Measurements from ENCODE around the gene KIF14. TPM values are rescaled to one million over a fixed set of nuclear protein-coding genes. Genes with fewer than 3 reads are reported as not detected.

The KIF14 gene, protein sequence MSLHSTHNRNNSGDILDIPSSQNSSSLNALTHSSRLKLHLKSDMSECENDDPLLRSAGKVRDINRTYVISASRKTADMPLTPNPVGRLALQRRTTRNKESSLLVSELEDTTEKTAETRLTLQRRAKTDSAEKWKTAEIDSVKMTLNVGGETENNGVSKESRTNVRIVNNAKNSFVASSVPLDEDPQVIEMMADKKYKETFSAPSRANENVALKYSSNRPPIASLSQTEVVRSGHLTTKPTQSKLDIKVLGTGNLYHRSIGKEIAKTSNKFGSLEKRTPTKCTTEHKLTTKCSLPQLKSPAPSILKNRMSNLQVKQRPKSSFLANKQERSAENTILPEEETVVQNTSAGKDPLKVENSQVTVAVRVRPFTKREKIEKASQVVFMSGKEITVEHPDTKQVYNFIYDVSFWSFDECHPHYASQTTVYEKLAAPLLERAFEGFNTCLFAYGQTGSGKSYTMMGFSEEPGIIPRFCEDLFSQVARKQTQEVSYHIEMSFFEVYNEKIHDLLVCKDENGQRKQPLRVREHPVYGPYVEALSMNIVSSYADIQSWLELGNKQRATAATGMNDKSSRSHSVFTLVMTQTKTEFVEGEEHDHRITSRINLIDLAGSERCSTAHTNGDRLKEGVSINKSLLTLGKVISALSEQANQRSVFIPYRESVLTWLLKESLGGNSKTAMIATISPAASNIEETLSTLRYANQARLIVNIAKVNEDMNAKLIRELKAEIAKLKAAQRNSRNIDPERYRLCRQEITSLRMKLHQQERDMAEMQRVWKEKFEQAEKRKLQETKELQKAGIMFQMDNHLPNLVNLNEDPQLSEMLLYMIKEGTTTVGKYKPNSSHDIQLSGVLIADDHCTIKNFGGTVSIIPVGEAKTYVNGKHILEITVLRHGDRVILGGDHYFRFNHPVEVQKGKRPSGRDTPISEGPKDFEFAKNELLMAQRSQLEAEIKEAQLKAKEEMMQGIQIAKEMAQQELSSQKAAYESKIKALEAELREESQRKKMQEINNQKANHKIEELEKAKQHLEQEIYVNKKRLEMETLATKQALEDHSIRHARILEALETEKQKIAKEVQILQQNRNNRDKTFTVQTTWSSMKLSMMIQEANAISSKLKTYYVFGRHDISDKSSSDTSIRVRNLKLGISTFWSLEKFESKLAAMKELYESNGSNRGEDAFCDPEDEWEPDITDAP (N-terminal part only)
- polyA plus RNA-seq (ENCODE audit: insufficient read length in 4 of 4) = 1 to 10 TPM; 6.9 to 7.4 (median 7.1) TPM

DNA sequence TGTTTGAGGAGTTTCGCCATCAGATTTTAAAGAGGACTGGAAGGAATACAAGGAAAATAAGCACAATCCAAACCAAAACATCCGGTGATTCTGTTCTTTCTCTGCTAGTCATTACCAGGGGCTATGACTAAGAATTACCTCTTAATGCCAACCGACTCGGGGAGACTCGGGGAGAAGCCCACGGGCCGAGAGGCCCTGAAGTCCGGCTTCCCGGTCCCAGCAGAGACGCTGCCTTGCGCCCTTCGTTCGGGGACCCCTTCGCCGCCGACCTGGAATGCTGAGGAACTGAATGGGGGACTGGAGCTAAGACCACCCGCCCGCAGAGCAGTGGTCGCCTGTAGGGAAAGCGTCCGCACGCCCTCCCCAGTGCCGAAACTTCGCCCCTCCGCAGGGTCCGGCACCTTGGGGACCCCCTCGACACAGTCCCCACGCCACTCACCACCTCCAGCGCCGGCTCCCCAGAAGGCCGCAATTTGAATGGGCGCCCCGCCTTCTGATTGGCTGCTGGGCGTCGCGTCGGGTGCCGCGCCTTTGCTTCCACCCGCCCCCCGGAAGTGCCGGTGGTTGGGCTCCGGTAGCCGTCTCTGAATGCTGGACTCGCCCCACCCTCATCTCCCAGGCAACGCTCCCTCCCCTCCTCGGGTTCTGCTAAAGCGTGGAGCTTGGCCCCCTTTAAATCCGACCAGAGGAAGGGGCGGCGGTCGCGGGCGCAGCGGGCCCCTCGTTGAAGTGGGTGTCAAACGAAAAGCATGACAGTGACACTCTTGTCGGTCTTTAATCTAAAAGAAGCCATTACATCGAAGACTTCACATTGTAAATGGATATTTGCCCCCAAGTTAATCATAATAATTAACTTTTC is at the start of gene KIF14:
Gene KIF14, minus strand, starts transcription at position 479 of the 859 bp plus-strand sequence. CDS start 2,028 bp downstream, outside the sequence.
- peak; percentile 79 to 92 (median 86) for DNase-seq (ENCODE audit: low read depth in 4 of 4, low spot score in 3 of 4)

DNA sequence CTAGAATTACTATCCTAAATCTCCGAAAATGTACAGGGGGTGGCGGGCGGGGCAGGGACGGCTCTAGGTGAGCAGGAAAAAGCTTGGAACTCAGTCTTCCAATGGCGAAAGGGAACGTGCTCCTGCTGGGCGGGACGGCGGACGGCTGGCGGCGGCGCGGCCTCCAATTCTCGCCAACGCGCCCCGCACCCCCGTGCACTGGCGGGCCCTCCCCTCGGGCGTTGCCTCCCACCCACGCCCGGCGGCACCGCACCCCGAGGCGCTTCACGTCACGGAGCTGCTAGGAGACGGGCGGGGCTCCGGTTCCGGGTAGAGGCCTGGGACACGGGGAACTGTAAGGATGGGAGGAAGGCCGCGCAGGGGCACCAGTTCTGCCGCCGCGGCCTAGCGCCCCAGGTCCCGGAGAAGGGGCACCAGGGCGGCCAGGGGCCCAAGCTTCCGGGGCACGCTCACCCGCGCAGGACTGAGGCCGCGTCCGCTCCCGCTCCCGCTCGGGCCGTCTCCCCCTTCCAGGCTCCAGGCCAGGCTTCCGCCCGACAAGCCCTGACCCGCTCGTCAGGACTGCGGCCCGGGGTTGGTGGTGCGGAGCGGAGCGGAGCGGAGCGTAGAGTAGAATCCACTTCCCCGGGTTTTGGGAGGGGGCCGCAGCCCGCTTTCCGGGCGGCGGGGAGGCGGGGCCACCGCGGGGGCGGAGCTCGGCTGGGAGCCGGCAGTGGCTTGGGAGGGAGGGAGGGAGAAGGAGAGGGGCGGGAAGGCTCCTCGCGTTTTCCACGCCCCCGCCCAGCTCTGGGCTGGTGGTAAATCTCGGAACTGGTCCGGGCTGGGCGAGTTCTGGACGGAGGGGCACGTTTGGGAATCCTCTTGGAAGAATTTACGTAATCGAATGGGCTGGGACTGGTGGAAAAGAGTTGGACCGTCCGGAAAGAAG is 49.0 kb upstream of the KIF14 start, which contains the start of gene DDX59:
Gene DDX59, minus strand, starts transcription at position 594 of the 928 bp plus-strand sequence. CDS start 3,167 bp downstream, outside the sequence.
- peak; percentile 90 to 92 (median 91) for DNase-seq (ENCODE audit: low read depth in 4 of 4, low spot score in 3 of 4)

DNA sequence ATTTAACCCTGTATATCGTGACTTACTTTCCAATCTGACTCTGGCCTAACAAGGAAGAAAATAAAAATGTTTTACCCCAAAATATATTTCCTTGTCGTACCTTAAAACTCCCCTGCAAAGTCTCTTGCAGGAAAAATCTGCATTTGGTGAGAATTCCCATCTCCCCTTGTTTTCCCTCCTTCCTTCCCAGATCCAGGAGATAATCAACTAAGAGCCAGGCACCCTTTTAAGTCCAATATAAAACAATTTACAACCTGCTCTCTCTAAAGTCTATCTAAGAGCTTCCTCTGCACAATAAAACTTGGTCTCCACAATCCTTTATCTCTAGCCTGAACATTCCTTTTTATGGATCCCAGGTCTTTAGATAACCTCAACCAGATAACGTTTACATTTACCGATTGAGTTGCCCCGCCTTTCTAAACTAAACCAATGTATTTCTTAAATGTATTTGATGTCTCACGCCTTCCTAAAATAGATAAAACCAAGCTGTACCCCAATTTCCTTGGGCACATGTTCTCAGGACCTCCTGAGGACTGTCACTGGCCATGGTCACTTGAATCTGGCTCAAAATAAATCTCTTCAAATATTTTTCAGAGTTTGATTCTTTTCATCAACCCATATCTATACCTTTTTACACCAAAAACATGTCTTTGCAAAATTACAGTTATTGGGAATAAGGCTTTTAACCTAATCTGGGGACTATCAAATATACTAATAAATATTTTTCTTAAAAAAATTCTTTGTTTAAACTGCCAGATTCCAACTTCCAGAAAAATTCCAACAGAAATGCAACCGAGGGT is 48.2 kb upstream of the KIF14 start:
- no peak for DNase-seq (ENCODE audit: low read depth in 4 of 4, low spot score in 3 of 4)

DNA sequence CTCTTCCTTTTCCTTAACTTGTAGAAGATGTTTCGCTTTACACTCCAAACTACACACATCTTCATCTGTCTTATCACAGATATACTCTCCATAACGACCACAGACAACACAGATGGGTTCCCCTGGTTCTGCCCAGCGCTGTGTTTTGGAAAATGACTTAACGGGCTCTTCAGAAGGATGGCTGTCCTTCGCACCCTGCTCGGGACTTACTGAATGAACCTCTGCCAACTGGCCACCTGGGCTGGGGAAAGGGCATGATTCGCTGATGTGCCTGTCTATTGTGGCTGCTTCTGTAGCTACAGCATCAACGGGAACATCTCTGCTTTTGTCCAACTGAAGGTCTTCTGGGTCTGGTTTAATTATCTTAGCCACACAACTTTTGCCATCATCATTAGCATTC is 45.8 kb upstream of the KIF14 start:
- no peak for DNase-seq (ENCODE audit: low read depth in 4 of 4, low spot score in 3 of 4)

DNA sequence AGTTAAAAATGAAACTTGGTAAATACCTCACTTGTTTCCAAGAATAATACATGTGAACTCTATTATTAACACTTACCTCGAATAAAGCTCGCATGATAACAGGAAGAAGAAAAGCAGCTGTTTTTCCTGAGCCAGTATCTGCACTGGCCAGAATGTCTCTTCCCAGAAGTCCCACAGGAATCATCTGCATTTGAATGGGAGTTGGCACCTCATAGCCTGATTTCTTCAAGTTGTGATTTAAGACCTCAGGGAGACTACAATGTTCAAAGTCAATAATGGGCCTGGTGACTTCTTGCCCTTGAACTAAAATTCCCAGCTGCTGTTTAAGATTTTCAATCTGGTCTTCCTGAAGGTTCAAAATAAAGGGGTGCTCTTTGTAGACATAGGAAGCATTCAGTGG is 45.3 kb upstream of the KIF14 start:
- DNase-seq (ENCODE audit: low read depth in 4 of 4, low spot score in 3 of 4) = peak in 2 of 4 donors; percentile 16 to 34

DNA sequence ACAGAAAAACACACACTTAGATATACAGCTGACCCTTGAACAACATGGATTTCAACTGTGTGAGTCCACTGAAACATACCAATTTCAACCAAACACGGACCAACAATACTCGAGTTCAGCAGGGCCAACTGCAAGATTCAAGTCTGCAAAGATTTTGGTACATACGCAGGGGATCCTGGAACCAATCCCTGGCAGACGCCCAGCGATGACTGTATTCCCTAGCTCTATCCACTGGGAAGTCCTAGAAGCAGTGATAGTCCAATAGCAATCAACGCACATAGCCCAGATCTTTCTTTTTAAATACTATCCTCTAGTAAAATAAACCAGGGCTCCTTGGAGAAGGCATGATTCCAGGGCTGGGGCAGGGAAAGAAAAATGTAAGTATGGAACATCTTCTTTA is 40.2 kb upstream of the KIF14 start:
- DNase-seq (ENCODE audit: low read depth in 4 of 4, low spot score in 3 of 4) = no peak

DNA sequence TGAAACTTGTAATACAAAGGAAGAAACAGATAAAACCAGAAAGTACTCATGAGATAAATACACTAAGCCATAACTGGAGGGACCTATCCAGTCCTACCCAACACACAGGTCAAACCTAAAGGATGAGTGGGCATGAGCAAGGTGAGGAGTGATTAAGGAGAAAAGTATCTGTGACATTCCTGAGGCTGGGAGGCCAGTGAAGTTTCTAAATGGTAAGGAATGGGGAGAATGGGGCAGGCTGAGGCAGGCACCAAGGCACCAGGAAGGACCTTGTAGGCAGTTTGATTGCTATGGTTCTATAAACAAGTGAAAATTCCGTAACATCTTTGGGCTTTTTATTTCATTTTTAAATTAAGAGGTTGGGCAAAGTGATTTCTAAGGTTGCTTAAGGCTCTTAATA is 38.7 kb upstream of the KIF14 start:
- no peak for DNase-seq (ENCODE audit: low read depth in 4 of 4, low spot score in 3 of 4)

DNA sequence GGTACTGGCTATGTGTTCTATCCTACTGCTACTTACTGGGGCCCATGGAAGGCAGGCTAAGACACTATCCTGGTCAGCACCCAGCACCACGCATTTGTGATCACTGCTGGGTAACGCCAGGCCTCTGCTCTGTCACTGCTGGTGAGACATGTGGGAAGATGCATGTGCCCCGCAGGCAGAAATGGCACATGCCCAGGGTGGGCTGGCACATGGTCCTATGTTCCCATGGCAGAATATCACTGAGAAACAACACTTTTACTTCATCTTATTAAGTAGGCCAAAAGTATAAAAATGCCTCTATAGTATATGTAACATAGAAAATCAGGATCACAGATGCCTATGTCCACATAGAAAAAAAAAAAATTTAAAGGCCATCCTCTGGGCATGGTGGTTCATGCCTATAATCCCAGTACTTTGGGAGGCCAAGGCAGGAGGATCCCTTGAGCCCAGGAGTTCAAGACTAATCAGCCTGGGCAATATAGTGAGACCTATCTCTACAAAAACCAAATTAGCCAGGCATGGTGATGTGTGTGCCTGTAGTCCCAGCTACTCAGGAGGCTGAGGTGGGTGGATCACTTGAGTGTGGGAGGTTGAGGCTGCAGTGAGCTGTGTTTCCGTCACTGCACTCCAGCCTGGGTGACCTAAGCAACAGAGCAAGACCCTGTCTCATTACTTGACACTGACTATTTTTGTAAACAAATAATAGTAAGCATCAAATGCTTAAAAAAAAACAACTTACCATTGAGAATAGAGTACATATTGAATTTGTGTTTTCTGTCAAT is 37.7 kb upstream of the KIF14 start:
- DNase-seq (ENCODE audit: low read depth in 4 of 4, low spot score in 3 of 4) = no peak

DNA sequence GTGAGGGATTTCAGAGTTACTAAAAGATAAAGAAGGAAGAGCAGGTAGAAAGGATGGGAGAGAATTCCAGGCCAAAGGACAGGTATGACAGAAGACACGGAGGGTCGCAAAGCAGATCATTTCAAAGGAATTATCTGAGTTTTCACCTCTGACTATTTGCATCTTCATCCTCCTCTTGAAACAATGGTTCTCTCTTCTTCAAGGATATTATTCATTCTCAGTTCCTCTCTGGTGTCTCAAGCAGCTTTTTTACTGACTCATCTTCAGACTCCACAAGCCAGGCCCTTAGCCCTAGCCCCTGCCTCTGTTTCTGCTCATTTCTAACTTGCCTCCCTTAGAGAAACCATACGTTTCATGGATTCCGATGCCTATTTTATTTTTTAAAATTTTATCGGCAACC is 34.1 kb upstream of the KIF14 start:
- DNase-seq (ENCODE audit: low read depth in 4 of 4, low spot score in 3 of 4) = no peak

DNA sequence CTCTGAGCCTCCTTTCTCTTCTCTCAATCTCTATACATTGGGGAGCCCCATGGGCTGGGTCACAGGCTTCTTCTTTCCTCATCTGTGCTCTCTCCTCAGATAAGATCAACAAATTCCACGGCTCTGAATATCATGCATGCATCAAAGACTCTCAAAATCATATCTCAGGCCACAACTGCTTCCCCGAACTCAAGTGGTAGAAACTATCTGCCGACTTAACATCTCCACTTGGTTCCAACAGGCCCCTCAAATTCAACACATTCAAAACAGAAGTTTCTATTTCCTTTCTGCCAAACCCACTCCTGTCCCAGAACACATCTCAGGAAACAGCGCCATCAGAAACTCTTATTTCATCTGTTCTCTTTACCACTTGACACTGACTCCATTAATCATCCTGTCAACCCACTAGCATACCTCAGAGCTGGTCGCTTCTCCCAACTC is 32.5 kb upstream of the KIF14 start:
- DNase-seq (ENCODE audit: low read depth in 4 of 4, low spot score in 3 of 4) = no peak

DNA sequence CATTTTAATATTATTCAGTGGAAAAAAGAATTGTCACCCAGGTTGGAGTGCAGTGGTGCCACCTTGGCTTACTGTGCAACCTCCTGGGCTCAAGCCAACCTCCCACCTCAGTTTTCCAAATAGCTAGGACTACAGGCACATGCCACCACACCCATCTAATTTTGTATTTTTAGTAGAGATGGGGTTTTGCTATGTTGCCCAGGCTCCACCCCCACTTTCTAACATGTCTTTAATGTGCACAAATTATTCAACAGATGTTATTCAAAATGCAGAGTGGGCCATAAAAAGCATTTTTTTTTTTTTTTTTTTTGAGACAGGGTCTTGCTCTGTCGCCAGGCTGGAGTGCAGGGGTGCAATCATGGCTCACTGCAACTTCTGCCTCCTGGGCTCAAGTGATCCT is 31.8 kb upstream of the KIF14 start:
- DNase-seq (ENCODE audit: low read depth in 4 of 4, low spot score in 3 of 4) = no peak

DNA sequence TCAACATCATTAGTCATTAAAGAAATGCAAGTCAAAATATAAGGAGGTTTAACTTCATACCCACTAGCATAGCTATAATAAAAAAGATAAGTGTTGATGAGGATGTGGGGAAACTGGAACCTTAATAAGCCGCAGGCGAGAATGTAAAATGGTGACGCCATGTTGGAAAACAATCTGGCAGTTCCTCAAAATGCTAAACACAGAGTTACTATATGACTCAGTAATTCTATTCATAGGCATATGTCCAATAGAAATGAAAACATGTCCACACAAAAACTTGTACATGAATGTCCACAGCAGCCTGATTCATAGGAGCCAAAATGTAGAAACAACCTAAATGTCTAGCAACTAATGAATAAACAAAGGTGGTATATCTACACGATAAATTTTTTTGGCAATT is 26.0 kb upstream of the KIF14 start:
- DNase-seq (ENCODE audit: low read depth in 4 of 4, low spot score in 3 of 4) = no peak

DNA sequence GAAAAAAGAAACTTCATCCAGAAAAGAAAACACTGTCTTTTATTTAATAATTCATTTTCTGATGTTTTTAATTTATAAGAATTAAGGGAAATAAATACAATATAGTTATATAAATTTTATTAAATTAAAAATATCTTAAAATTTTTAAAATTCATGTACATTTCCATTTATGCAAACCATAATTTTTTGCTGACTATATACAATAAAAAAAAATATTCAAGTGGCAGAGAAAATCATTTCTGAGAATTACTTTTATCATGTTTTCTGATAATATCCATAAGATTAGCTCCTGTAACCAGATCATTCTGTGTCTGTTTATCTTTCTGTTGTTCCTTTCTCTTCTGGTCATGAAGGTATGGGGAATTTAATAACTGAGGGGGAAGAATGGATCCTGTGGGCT is 23.5 kb upstream of the KIF14 start:
- no peak for DNase-seq (ENCODE audit: low read depth in 4 of 4, low spot score in 3 of 4)

DNA sequence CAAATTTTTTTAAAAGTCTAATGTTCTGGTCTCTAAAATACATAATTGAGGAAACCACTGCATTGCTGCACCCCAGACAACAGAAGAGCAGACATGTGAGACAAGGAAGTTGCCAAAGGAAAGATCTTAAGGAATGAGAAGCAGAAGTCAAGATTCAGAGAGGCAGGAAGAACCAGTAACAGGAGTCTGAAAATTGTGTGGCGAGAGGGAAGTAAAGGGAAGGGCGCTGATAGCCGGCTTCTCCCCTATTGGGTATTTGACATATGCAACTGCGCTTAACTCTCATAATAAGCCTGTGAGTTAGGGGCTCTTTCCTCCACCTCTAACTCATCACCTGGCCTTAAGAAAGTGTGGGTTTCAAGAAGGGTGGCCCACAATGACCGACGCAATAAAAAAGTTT is 21.9 kb upstream of the KIF14 start:
- no peak for DNase-seq (ENCODE audit: low read depth in 4 of 4, low spot score in 3 of 4)

DNA sequence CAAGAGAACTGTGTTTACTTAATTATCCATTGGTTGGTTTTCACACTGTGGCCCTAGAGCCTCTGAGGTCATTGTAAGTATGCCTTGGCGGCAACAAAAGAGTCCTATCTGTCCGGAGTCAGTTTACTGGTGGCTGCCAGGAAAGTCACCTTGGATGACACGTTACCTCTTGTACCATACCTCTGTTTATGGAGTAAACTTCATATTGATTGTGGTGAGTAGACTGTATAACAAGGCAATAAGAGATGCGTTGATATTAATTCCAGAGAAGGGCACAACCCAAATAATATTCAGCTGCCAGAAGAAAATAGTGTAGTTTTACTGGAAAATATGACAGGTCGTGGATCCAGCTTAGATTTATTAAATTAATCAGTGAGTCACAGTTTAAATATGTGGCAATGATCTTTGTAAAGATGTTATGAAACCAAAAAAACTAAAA is 20.4 kb upstream of the KIF14 start:
- no peak for DNase-seq (ENCODE audit: low read depth in 4 of 4, low spot score in 3 of 4)

DNA sequence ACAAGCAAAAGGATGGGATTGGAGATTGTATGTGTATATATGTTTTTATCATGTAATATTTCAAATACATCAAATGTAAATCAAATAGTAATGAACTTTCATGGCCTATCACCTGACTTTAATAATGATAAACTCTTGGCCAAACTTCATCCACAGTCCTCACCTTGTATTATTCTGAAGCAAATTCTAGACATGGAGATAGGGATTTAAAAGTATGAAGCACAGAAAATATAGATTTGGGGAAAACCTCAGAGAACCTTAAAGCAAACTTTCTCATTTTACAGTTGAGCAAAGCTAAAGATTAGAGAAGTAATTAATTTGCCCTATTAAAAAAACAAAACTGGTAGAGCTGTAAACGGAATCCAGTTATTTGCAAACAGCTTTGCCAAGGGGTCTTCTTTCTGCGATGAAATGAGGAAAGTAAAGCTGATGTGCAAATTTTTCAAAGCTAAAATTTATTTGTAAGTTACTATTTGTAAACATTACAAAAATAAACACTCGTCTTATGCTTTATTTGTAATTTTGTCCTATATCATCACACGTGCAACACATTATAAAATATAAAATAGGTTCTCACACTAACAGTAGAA is 19.9 kb upstream of the KIF14 start:
- DNase-seq (ENCODE audit: low read depth in 4 of 4, low spot score in 3 of 4) = no peak

DNA sequence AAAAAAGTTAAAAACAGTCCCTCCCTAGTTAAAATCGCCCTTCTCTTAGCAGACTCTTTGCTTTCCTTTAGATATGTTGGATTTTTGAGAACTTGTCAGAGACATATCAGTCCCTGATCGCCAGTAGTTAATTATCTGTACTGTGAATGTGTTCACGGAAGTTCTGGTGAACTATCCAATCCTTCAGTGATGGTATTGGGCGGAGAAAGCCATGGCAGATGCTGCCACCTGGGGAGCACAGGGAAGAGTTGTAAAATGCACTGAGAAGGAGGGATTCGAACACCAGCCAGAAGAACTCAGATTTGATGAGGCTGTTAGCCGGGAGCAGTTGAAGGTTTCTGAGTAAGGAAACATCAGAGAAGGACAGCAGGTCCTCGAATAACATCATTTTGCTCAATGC is 17.5 kb upstream of the KIF14 start:
- DNase-seq (ENCODE audit: low read depth in 4 of 4, low spot score in 3 of 4) = no peak

Data from right renal pelvis (tissue), 4 donors.